SKM-1 (cell line): Measurements from ENCODE around the gene SWI5.
"Not testable (repeated sequence)": the region's sequence is repeated elsewhere in the genome, so short reads cannot be mapped to it uniquely, and the experiment has no call there.

ENCODE experiments used
- DNase-seq: peaks from one replicate; lab custom pipeline; 2025; ENCODE audit not compliant: unreplicated experiment; lab: John Stamatoyannopoulos, UW

SWI5 gene

DNA sequence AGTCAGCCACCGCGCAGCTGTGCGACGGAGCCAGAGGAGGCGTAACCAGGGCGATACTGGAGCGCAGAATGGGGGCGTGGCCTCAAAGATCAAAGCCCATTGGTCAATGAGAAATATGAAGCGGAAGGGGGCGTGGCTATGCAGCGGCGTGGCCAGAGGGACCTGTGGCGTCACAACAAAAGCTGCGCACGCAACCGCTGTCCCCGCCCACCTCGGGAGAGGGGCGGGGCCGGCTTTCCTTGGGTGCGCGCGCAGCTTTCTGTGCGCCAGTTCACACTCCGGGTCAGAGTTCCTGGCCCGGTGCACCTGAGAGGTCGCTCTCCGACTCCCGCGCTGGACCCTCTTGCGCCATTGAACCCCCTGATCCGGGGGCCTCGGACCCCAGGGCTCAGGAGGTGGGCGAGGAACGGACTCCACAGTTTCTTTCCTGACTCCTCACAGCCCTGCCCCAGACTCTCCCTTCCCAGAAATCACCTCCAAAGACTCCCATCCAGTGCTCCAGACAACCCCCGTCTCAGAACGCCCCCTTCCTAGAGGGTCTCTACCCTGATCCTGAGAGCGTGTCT, at the start of gene SWI5:
Gene SWI5 (plus strand): TSS at position 269 of the 566 bp plus-strand sequence.
- DNase-seq = peak; percentile 98

DNA sequence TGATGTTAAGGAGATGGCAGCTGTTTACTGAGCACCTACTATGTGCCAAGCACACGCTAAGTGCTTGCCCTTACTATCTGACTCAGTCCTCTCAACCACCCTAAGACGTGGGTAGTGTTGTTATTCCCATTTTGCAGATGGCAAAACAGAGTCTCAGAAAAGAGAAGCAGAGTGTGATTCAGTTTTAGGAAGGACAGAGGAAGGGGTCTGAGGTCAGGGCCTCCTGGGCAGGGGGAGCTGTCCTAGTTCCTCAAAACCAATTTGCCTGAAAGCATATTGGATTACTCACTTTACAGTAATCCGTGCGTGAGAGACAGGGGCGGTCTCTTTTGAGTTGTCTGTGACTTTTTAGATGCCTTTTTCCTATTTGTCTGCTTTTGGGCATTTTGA, 49.7 kb upstream of the SWI5 start:
- DNase-seq = no peak

- not testable (repeated sequence) for DNase-seq
These were observed 45.2 kb upstream of the SWI5 start for GRCh38 chr9:128230897-128231296.

GRCh38 chr9:128231638-128232527, 44.2 kb upstream of the SWI5 start:
- no peak for DNase-seq

DNA sequence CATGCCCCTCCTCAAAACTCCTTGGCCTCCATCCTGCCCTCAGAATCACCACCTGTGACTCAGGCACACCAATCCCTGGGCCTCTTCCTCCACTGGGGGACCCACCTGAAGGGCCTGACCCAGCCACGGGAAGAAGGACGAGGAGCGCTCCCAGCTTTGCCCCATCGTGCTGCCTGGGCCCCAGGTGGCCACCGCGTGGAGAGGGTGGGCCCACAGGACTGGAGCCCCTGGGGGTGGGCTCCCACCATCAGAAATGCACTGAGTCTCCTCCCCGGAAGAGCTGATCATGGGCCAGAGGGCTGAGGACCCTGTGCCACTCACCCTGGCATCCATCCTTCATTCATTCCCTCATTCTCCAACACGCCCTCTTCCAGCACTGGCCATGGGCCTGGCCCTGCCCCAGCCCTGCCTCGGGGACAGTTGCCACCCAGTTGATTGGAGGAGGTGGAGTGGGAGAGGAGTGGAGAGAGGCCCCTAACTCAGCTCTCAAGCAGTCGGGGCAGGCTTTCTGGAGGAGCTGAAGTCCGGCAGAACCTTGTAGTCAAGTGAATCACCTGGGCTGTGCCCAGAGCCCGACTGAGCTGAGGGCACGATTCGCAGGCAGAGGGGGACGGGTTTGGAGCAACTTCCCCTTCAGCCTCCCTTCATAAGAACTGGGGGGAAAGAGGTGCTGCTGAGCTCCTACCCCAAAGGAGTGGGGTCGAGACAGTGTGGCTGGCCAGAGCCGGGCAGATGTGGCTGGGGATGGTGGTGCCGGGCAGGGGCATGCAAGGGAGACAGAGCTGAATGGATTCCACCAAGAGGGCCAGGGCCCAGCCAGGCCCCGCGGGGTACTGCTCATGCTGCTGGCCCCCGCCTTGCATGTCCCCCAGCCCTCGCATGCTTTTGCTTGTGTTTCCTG, 43.3 kb upstream of the SWI5 start:
- DNase-seq = no peak

DNA sequence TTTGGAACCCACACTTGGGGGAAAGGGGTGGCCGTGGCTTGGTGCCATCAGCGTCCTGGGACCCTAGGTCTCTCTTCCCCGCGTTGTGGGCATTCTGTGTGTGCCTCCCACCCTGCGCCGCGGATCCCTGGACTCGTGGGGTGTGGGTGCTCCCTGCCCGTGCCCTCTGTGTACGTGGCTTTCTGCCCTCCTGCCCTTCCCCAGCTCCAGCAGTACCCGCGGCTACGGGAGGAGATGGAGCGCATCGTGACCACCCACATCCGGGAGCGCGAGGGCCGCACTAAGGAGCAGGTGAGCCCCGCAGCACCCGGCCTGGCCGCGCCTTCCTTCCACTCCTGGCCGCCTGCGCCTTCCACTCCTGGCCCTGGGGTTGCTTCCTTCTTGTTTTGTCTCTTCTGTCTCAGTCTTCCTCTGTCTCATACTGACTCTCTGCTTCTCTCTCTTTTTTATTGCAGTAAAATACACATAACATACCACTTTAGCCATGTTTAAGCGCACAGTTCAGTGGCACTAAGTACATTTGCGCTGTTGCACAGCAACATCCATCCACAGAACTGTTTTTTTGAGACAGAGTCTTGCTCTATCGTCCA, 42.2 kb upstream of the SWI5 start:
- no peak for DNase-seq

DNA sequence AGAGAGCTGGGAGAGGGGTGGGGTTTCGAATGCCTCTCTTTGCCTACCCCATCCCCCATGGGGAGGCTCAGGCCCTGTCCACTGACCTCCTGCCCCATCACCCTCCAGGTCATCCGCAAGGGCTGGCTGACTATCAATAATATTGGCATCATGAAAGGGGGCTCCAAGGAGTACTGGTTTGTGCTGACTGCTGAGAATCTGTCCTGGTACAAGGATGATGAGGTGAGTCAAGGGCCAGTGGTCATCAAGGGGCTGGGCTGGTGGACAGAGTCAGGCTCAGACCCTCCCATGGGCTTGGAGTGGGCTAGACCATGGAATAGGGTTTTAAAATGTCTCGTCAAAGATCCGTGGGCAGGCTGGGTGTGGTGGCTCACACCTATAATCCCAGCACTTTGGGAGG, 34.0 kb upstream of the SWI5 start:
- no peak for DNase-seq

- DNase-seq = no peak
These were observed 33.3 kb upstream of the SWI5 start for GRCh38 chr9:128242828-128243214.

DNA sequence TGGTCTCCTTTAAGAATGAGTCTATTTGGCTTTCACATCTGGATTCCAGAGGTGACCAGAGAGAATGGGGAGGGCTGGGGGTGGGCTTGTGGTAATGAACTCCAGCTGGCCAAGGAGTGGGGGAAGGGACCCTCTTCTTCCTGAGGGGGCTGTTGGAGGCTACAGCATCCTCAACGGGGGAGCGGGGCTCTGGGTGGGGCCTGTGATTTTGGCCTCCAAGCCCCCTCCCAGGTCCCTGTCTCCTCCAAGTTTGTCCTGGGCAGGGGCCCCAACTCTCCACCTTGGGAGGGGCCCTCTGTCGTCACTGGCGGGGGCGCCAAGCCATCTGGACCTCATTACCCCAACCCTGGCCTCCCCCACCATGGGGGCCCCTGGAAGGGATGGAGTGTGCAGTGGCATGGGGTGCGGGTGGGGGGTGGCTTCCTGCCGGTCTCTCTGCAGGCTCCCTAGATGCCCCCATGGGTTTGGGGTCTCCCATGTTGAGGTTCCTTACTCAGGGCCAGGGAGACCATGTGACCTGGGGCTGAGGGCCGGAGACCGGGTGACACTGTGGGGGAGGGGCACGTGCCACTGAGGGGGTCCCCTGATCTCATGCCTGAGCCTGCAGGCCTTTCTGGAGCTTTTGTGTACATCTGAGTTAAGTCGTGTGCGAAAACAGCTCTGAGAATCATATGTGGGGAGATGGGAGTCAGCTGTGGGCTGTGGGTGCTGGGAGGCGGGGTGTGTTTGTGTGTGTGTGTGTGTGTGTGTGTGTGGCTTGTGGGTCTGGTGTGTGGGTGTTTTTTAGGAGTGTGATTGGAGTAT, 32.7 kb upstream of the SWI5 start:
- no peak for DNase-seq

- no peak for DNase-seq
These were observed 31.8 kb upstream of the SWI5 start for GRCh38 chr9:128244091-128244836.

DNA sequence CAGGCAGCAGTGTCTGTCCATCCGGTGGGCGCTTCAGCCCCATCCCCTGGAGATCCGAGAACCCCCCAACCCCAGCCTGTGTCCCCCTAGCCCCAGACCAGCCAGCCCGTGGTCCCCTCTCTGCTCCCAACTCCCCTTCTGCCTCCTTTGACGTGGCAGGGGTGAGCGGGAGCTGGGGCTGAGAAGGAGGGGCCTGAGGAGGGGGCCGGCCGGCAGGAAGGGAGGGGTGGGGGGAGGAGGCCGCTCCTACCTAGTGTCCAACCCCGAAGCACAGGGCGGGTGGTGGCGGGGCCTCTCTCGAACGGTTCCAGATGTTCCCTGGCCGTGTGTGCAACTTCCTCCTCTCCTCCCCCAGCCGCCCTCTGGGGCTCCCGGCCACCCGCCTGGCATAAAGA, 31.2 kb upstream of the SWI5 start:
- DNase-seq = peak; percentile 90

- no peak for DNase-seq
These were observed 30.5 kb upstream of the SWI5 start for GRCh38 chr9:128245421-128246151.

GRCh38 chr9:128246471-128246870, 29.6 kb upstream of the SWI5 start:
- no peak for DNase-seq

- DNase-seq = no peak
These were observed 28.8 kb upstream of the SWI5 start for GRCh38 chr9:128247226-128247803.

GRCh38 chr9:128249558-128249907, 26.5 kb upstream of the SWI5 start:
- DNase-seq = no peak

DNA sequence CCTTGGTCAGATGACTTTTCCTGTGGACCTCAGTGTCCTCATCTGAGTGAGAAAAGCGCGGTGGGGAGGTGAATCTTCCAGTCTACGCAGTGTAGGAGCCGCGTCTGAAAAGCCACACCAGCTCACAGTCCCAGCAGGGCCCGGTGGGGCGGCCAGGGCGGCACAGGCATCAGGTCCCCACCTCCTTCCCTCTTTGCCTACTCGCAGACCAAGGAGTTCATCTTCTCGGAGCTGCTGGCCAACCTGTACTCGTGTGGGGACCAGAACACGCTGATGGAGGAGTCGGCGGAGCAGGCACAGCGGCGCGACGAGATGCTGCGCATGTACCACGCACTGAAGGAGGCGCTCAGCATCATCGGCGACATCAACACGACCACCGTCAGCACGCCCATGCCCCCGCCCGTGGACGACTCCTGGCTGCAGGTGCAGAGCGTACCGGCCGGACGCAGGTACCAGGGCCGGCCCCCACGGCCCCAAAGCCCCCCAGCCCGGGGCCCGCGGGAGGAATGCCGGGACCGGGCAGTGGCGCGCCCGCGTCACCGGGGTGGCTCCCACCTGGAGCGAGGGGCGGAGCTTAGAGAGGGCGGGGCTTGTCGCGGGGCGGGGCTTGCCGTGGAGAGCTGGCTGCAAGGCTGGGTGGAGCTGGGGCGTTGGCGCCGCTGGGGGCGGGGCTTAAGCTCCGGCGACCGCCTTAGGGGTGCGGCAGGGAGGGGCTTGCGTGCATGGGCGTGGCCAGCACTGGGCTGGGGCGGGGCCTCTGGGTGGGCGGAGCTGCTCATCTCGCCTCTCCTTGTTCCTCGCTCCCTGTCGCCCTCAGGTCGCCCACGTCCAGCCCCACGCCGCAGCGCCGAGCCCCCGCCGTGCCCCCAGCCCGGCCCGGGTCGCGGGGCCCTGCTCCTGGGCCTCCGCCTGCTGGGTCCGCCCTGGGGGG, 25.9 kb upstream of the SWI5 start:
- no peak for DNase-seq

DNA sequence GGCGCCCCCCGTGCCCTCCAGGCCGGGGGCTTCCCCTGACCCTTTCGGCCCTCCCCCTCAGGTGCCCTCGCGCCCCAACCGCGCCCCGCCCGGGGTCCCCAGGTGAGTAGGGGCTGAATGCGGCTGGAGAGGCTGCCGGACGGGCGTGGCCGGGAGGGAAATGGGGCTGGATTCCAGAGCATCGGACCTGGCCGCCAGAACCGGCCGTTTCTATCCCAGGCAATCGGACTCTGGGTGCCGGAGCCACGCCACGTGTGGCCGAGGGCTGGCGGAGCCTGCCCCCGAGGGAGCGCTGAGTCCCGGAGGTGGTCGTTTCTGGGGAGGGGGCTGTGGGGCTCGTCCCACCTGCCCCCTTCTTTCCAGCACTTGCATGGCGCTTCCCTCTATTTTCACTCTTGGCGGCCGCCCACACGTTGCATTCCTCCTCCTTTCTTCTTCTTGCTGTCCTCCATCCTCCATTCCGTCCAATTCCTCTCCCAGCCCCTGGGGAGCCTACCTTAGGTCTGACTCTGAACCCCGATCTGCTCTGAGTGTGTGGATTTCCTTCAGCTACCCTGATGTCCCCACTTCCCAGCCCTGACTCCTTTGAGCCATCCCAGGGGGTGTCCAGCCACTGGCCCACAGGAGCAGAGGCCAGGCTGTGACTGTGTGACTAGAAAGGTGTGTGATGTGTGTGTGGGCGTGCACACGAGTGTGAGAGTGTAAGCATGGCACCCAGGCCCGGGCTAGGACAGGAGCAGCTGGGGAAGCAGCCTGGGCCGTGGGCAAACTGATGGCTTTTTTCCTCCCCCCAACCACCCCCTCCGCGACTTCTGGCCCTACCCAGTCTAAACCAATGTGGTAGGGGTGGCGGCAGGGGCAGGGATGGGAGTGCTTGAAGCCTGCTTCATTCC, 25.0 kb upstream of the SWI5 start:
- no peak for DNase-seq
